ENCODE measurements around the gene ARHGAP35.
"Not testable (repeated sequence)": the region's sequence is repeated elsewhere in the genome, so short reads cannot be mapped to it uniquely, and the experiment has no call there.

Gene ARHGAP35

DNA sequence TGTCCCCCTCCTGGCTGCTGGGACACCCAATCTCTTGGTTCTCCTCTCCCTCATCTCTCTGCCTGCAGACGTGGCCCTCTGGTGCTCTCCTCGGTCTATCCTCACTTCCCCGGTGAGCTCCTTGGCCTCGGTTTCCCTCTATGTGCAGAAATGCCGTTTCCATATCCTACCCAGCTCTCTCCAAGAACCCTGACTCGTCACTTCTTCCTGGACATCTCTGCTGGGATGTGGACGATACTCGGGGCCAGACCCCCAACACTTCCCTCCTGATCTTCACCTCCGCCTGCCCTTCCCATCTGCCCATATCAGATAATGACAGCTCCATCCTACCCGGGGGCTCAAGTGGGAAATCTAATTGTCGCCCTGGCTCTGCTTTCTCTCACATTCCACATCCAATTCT lies 18.0 kb upstream of the ARHGAP35 start:
- no peak for FAIRE-seq
- DNase-seq (ENCODE audit: low spot score): no peak

GRCh38 chr19:46844067-46844489 lies 16.7 kb upstream of the ARHGAP35 start:
- FAIRE-seq: no peak
- DNase-seq (ENCODE audit: low spot score): no peak

- no peak for FAIRE-seq
- no peak for DNase-seq (ENCODE audit: low spot score)
Measured at GRCh38 chr19:46845959-46846459, 14.8 kb upstream of the ARHGAP35 start.

DNA sequence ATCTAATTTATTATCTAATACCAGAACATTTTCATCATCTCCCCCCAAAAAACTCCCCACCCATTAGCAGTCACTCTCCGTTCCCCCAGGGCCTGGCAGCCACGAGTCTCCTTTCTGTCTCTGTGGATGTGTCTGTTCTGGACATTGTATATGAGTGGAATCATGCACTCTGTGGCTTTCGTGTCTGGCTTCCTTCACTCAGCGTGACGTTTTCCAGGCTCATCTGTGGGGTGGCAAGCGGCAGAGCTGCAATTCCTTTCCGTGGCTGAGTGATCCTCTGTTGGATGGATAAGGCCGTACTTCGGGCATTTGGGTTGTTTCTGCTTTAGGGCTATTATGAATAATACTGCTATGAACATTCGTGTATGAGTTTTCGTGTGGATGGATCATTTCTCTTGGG lies 13.3 kb upstream of the ARHGAP35 start:
- DNase-seq (ENCODE audit: low spot score) (no peak), FAIRE-seq (no peak)

GRCh38 chr19:46848389-46848788 lies 12.4 kb upstream of the ARHGAP35 start:
- no peak for FAIRE-seq
- no peak for DNase-seq (ENCODE audit: low spot score)

- FAIRE-seq (no peak), DNase-seq (ENCODE audit: low spot score) (no peak)
Measured at GRCh38 chr19:46849610-46850009, 11.2 kb upstream of the ARHGAP35 start.

DNA sequence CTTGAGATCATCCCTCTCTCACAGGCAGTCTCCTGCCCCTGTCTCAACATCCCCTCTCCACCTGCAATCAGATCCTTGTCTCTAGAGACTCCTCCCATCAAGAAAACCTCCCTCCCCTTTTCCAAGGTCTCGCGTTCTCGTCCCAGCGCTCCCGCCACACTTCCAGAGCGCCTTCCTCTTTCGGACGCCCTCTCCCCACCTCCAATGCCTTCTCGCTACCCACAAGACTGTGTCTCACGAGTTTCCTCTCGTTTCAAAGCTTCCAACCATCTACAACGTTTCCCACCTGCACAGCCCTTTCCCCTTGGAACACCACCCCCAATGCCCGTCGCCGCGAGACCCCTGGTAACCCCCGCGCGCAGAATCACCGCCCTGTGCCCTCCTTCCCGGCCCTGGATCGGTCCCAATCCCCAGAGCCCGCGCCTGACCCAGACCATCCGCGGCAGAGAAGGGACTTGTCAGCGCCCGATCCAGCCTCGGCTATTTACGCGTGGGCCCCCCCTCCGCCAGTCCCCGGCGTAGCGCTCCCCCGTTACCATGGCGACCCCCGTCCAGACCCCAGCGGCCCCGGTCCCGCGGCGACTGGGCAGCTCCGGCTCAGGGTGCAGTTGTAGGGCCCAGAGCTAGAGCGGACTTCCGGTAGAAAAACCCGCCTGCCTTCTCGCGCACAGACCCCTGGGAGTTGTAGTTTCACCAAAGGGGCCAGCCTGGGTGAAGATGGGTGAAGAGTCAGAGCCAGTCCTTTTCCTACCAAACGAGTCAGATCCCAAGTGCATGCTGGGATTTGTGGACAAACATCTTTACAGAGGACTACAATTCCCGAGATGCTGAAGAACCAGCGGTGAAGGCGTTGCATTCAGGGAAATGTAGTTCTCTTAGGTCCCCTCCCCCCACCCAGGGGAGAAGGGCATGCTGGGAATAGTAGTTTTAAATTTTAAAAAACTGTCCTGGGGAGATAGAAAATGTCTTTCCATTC lies 10.3 kb upstream of the ARHGAP35 start, which contains the start of gene AP2S1:
Gene AP2S1 (minus strand): TSS at position 619 of the 976 bp plus-strand sequence. CDS start 80 bp downstream, at position 539.
- FAIRE-seq (peak; percentile 86), DNase-seq (ENCODE audit: low spot score) (peak; percentile 96)

- no peak for DNase-seq (ENCODE audit: low spot score)
- FAIRE-seq: no peak
Measured at GRCh38 chr19:46852830-46853229, 8.0 kb upstream of the ARHGAP35 start.

DNA sequence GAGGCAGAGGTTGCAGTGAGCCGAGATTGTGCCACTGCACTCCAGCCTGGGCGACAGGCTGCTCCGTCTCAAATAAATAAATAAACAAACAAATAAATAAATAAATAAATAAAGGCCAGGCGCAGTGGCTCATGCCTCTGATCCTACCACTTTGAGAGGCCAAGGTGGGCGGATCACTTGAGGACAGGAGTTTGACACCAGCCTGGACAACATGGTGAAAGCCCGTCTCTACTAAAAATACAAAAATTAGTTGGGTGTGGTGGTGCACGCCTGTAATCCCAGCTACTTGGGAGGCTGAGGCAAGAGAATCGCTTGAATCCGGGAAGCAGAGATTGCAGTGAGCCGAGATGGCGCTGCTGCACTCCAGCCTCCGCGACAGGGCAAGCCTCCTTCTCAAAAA lies 6.1 kb upstream of the ARHGAP35 start:
- not testable (repeated sequence) for DNase-seq (ENCODE audit: low spot score); FAIRE-seq

DNA sequence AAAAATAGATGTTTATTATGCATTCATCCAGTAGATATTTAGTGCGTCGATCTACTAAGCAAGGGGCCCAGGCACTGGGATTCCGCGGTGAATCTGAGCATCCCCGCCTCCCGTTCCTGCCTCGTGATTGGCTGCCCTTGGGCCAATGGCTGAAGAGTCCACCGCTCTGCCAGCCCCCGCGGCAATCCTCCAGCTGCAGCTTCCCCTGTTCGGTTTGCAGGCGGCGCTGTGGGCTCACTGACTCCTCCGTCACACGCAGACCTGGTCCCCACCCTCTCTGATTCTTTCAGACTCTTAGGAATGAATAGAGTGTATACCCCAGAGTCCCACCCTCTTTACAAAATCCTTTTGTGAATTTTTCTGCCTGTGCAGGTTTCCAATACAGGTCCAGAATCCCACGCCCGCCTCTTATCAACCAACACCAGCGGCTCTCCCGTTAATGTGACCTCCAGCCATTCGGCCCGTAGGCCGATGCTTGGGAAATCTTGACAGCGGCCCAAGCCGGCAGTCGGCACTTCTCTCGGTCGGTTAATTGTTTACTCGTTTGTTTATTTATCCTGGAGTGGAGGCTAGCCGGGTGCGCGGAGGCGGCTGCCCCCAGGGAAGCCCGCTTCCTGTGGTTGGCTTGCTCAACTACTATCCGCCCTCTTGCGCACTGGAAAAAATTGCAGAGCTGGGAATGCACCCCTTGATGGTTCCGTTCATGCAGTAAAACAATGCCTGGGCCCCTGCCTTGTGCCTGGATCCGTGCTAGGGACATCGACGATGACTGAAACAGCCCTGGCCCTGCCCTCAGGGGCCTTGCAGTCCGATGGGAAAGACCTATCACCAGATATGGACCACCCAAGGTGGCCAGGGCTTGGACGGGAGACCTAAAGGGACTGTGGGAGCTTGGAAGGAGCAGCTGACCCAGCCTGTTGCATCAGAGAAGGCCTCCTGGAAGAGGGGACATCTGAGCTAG lies 4.5 kb upstream of the ARHGAP35 start:
- FAIRE-seq: peak; percentile 74
- DNase-seq (ENCODE audit: low spot score): peak; percentile 79

- FAIRE-seq (no peak), DNase-seq (ENCODE audit: low spot score) (peak; percentile 74)
Measured at GRCh38 chr19:46859637-46860124, 1.1 kb upstream of the ARHGAP35 start.

GRCh38 chr19:46860125-46860845 lies 512 bp upstream of the ARHGAP35 start:
- DNase-seq (ENCODE audit: low spot score) (peak; percentile 92), FAIRE-seq (peak; percentile 83)

DNA sequence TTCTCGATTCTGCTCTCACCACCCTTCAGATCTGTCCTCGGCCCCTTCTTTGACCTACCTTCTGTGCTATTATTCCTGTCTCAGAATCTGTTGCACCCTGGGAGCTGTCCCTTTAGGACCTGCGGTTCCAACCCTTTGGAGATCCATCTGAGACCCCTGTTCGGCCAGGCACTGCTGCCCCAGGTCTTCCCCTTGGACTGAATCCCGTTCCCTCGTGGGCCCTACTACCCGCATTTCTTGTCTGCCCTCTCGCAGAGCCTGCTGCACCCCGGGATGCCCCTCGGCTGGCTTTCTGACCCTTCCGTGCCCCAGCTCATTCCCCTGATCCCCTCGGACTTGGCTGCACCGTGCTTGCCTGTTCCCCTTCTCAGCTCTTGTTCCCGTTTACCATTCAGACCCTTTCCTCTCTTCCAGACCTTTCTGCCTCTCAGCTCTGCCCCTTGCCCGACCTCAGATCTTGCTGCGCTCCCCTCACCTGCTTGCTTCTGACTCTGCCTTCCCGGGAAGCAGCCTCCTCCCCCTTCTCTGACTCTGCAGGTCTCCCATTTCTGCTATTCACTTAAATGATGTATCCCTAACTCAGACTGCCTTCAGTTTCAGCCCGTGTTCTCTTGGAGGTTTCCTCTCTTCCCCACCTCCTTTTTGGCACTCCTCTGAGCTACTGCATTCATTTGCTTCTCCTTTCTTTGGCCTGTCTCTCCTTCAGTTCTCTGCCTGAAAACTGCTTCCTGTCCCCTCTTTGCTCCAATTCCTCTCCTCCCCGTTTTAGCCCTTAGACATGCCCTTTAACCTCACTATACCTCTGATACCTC lies 1.1 kb downstream of the ARHGAP35 start:
- DNase-seq (ENCODE audit: low spot score) (no peak), FAIRE-seq (no peak)

DNA sequence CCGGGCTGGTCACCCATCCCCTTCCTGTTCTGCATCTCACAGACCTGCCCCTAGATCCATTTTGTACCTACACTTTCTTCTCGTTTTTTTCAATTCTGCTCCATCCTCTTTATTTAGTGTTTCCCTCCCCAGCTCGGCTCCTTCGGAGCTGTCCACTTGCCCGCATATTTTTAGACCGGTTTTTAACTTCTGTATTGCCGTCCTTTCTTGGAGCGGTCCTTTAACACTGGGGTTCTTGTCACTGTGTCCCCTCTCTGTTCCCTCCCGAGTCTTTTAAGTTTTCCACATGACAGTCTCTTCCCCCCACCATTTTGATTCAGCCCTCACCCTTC lies 1.7 kb downstream of the ARHGAP35 start:
- no peak for FAIRE-seq
- DNase-seq (ENCODE audit: low spot score): no peak

DNA sequence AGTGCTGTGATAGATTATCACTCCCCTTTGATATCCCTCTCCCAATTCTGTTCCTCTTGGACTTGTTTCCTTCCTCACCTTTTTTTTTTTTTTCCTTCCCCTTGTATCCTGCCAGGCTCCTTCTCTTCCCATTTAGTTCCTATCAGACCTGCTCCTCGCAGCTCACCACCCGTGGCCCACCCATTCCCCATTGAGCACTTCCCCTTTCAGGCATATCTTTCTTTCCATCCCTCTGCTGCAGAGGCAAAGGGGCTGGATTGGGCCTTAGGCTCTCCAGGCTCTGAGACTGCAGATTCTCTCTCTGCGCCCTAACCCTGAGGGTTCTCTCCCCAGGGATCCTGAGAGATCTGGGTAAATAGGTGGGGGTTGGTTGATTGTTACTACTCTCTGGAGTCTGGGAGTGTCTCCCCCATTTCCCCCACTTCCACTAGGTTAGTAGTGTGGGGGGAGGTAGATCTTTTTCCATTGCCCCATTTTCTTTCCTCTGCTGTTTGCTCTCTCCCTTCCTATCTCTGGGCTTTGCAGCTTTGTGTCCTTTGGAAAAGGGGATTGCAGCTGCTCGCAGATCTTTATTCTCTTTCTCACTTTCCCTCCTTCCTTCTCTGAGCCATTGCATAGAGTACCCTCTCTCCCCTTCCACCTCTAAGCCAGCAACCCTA lies 2.3 kb downstream of the ARHGAP35 start:
- FAIRE-seq (no peak), DNase-seq (ENCODE audit: low spot score) (no peak)

- FAIRE-seq (no peak), DNase-seq (ENCODE audit: low spot score) (no peak)
Measured at GRCh38 chr19:46863818-46864629, 3.2 kb downstream of the ARHGAP35 start.

GRCh38 chr19:46866407-46867136 lies 5.8 kb downstream of the ARHGAP35 start:
- DNase-seq (ENCODE audit: low spot score): no peak
- no peak for FAIRE-seq

DNA sequence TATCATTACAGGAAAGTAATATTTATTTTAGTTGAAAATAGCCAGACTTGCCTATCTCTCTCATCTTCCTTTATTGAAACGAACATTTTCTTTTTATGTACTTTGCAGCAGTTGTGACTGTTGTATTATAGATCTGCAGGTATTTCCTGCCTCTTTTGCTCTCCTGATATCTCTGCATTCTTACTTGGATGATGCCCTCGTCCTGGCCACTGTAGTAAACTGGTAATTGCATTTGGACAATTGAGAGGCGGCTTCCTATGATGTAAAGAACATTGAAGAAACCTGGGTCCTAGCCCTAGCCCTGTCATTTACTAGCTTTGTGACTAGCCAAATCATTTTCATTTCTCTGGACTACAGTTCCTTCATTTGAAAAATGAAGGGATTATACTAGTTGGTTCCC lies 6.4 kb downstream of the ARHGAP35 start:
- no peak for FAIRE-seq
- DNase-seq (ENCODE audit: low spot score): no peak

Measured in RCC 7860 (cell line).